Activated naive CD4-positive, alpha-beta T cell treated with anti-CD3 and anti-CD28 coated beads, Interleukin-2, amount 50 U/mL, for 16 hours (primary cell): ENCODE measurements around the gene OR5M10.
"Not testable (repeated sequence)": the region's sequence is repeated elsewhere in the genome, so short reads cannot be mapped to it uniquely, and the experiment has no call there.

ENCODE experiments used
- DNase-seq: peaks from one replicate; pipeline ENCODE4 v3.0.0-alpha.2; 2020

OR5M10 gene

DNA sequence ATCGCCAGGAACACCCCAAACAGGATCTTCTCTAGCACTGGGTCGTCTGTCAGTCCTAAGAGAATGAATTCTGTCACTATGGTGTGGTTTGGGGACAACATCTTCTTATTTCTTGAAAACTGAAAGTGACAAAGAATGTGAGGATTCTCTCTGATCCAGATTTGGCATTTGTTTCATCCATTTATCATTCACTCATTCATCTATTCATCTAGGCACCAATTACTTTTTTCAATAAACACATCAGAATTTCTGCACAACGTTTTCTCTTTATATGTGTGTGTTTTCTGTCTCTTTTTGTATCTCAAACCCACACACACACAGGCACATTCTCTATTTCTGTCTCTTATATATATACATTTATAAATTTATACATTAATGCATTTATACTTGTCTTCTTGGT is at the start of gene OR5M10:
TSS of gene OR5M10 (minus strand) at position 101 of the 400 bp plus-strand sequence. CDS start at position 101, 0 bp downstream.
- DNase-seq = no peak

DNA sequence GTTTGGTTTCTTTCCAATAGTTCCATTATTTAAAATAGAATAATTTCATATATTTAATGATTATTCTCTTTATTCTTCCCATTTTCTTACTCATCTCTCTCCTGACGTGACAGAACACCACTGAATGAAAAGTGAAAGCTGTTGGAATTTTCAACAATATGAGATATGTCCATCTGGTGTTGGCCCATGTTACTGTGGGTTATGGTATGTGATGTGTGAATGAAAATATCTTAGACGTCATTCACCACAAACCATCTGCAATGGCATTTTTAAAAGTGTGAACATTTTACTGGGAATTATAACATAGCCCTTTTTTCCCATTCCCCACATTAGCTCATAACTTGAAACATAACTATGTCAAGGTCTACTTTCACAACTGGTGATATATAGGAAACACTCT is 48.4 kb upstream of the OR5M10 start:
- no peak for DNase-seq

DNA sequence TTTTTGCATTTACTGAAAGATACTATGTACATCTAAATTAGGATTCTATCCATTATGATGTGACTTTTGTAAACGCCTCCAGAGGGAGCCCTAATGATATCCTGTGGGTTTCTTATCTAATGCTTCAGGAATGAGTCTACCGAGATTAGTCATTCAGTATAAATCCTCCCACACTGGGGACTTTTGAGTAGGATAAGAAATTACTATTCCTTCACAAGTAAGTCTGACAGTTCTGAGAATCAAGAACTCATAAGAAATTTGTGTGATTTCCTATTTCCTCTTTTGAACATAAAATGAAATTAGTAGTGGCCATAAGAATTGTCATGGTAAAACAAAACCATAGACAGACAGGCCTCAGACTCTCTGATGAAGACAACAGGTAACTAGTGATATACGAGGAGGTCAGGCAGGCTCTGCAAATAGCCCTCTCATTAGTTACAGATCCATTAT is 47.2 kb upstream of the OR5M10 start:
- no peak for DNase-seq

- DNase-seq = no peak
Observed at GRCh38 chr11:56611174-56611573, 33.7 kb upstream of the OR5M10 start.

- not testable (repeated sequence) for DNase-seq
Observed at GRCh38 chr11:56592088-56592717, 14.7 kb upstream of the OR5M10 start.

- DNase-seq = no peak
Observed at GRCh38 chr11:56558574-56558973, 18.9 kb downstream of the OR5M10 start.

DNA sequence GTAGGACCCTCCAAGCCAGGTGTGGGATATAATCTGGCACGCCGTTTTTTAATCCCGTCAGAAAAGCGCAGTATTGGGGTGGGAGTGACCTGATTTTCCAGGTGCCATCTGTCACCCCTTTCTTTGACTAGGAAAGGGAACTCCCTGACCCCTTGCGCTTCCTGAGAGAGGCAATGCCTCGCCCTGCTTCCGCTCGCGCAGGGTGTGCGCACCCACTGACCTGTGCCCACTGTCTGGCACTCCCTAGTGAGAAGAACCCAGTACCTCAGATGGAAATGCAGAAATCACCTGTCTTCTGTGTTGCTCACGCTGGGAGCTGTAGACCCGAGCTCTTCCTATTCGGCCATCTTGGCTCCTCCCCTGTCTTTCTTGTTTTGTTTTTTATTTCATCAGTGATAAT is 22.8 kb downstream of the OR5M10 start:
- not testable (repeated sequence) for DNase-seq

GRCh38 chr11:56545531-56545930 is 32.0 kb downstream of the OR5M10 start:
- no peak for DNase-seq

DNA sequence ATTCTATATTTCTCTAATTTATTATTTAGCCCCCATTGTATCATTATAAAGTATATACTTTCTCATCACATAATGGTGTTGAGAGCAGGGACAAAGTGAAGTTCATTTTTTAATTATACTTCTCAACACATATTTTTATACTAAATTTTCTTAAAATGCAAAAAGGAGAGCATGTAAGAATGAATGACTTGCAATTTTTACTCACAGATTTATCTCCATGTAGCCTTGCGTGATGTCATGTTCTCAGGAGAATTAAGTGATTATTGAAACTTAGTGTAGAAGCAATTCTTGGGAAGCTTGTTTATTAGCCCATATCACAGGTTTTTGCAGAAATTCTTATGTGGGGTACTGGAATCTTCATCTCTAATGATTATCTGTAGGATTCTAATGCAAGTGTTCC is 33.8 kb downstream of the OR5M10 start:
- DNase-seq = no peak

- no peak for DNase-seq
Observed at GRCh38 chr11:56543157-56543556, 34.4 kb downstream of the OR5M10 start, which contains the start of gene OR5M11. Gene OR5M11 (minus strand): TSS chr11:56543257. CDS start chr11:56543257, 0 bp downstream.

DNA sequence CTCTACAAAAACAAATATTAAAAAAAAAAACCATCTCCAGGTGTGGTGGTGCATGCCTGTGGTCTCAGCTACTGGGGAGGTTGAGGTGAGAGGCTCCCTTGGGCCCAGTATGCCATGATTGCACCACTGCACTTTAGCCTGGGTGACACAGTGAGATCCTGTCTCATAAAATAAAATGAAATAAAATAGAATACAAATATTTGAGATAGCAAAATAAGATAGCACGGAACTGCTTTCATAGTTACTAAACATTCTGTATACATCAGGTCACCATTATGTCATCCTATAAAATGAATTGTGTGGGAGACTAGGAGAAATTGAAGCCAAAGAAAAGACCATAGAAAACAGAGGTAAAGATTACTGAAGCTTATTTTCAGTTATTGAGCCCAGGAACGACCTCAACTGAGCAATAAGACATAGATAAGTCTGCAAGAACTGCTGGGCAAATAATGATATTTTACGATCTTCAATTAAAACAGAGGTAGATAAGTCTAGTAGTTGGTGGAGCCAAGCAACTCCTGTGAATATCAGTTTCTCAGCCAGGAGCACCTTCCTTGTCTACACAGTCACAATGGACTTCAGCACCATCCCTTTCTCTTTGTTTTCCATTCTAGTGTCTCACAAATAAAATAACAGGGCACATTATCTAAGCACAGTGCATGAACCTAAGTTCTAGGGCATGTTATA is 44.3 kb downstream of the OR5M10 start:
- DNase-seq = no peak

GRCh38 chr11:56531856-56532255 is 45.7 kb downstream of the OR5M10 start:
- DNase-seq = no peak
